Renal cortical epithelial cell (primary cell): ENCODE results near the gene PLA2G4E. TPM values are rescaled to one million over a fixed set of nuclear protein-coding genes. Genes with fewer than 3 reads are reported as not detected.

Experiments
- DNase-seq: peaks from one replicate; pipeline ENCODE4 v3.0.0-alpha.2; 2011; ENCODE audit warnings: low read depth
- total RNA-seq: library from RNA; depleted of rRNA; stranded (reverse); fragments of >200 nt; gene quantifications from 2 replicates; pipeline ENCODE4 v1.2.3, GENCODE V29; 2014

The PLA2G4E gene
- total RNA-seq, 1 donor from 2014 or later = not detected

GRCh38 chr15:42021593-42021992 lies 751 bp upstream of the PLA2G4E start:
- no peak for DNase-seq

- no peak for DNase-seq
Observed at GRCh38 chr15:42018306-42019224, 2.3 kb downstream of the PLA2G4E start.

- no peak for DNase-seq
Observed at GRCh38 chr15:42016971-42017370, 3.9 kb downstream of the PLA2G4E start.

GRCh38 chr15:42014406-42014805 lies 6.4 kb downstream of the PLA2G4E start:
- no peak for DNase-seq

DNA sequence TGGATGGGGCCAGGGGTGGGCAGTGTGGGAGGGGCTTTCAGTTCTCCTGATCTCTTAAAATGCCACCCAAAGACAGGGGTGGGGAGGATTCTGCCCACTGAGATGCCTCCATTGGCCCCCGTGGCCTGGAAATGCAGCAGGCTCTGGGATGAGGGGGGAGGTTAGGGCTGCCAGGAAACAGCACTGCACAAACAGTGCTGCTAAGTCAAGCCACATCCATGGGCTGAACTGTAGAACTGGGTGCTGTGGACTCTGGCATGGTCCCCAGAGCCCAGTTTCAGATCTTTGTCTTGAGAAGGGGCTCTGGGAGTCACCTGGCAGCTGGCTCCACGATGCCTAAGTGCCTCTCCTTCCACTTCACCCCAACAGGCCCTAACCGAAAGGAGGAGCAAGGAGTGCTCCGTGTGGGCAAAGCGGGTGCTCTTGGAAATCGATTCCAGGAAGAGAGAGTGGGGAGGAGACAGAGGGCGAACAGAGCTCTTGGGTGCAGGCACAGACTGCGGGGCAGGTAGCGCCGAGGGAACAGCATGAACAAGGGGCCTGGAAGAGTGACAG lies 7.8 kb downstream of the PLA2G4E start:
- no peak for DNase-seq

DNA sequence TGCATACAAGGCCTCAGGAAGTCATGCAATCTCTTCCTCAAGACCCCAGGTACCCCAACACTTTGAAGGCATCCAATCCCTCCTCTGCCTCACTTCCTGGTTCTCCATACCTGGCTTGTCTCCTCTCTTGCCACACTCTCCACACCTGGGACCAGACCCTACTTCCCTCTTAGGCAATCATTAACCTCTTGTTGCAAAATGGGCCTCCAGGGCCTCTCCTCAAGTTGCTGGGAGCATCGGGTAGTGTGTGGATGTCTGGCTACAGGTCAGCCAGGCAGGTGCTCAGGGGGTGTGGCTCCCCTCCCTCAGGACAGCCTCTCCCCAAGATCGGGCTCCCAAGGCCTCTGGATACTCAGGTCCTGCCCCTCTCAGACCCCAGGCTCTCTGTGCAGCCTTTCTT lies 8.6 kb downstream of the PLA2G4E start:
- DNase-seq = peak; percentile 36

DNA sequence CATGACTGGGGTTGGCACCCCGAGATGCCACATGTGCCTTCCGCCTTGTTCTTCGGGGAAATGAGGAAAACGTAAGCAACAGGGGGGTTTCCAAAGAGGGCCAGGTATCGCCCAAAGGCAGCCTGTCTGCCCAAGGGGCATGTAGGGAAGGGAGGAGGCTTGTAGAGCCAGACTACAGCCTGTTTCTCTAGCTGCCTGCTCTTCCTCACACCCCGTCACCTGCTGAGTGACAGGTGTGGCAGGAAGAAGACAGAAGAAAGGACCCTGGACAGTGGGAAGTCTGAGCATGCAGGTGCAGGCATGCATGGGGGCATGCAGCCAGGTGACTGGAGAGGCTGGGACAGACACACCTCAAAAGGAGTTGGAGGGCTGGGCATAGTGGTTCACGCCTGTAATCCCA lies 9.8 kb downstream of the PLA2G4E start:
- DNase-seq = no peak

GRCh38 chr15:42010434-42010833 lies 10.4 kb downstream of the PLA2G4E start:
- peak; percentile 33 for DNase-seq

GRCh38 chr15:42009474-42009873 lies 11.4 kb downstream of the PLA2G4E start:
- no peak for DNase-seq

GRCh38 chr15:42009022-42009421 lies 11.8 kb downstream of the PLA2G4E start:
- no peak for DNase-seq

GRCh38 chr15:42007386-42007785 lies 13.5 kb downstream of the PLA2G4E start:
- DNase-seq = no peak

DNA sequence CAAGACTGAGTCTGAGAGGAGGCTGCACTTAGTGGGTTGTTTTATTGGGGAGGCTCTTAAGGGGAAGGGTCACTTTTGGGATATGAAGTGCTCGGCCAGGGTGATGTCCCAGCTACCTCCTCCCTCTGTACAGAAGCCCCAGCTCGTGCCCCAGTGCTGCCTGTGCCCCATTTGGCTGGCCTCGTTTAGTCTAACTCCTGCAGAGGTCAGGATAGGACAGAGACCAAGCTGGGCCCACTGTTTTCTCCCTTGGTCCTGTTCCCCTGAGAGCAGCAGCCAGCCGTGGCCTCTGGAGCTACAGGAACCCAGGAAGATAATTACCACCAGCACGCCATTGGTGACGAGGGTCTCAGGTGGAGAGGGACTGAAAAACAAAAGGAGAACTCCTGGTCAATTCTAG lies 18.5 kb downstream of the PLA2G4E start:
- DNase-seq = no peak

DNA sequence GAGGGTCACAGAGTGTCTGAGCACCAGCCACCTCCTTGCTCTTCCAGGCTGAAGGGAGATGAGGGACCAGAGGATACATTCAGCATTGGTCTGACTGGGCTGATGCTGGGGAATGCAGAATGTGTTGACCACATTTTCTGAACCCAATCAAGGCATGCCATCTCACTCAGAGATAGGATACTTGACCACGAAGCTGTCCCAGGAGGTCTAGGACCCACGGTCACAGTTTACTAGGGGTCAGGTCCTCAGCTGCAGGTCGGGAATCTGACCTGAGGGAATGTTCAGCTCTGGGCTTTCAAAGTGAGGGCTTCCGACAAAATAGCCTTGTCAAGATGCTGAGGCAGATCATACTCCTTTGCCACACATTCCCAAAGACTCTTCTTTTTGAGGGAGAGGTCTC lies 19.6 kb downstream of the PLA2G4E start:
- DNase-seq = no peak

GRCh38 chr15:41999290-42000285 lies 21.3 kb downstream of the PLA2G4E start:
- no peak for DNase-seq

DNA sequence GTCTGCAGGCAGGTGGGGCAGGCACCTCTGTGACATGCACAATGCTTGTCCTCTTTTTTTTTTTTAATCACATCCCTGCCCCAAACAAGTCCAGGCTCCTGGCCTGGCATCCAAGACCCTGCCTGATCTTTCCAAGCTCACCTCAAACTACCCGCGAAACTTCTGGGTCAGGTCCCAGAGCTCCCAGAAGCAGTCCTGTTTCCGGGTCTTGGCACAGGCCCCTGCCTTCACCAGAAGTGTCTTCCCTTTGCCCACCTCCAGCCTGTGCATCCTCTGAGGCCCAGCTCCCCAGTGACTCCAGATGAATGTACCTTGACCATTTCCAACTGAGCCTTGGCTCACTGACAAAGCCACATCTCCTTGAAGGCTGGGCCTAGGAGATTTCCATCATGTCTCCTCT lies 23.0 kb downstream of the PLA2G4E start:
- no peak for DNase-seq

- DNase-seq = no peak
Observed at GRCh38 chr15:41996921-41997592, 23.8 kb downstream of the PLA2G4E start.

DNA sequence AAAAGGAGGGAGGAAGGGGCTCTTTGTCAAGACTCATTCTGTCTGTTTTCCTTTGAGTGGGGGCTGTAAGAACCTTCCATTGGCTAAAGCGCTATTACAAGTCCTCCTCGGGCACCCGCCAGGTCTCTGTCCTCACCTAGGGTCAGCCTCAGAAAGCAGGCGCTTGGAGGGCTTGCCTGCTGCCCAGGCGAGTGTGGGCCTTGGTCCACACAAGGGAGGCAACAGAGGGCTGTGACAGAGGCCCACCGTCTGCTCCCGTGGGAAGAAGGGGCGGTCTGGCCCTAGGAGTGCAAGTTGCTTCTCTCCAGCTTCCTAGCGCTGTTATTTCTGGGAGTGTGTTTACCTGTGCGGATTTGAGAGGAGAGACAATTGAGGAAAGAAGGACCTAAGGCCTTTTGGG lies 24.5 kb downstream of the PLA2G4E start:
- DNase-seq = no peak

DNA sequence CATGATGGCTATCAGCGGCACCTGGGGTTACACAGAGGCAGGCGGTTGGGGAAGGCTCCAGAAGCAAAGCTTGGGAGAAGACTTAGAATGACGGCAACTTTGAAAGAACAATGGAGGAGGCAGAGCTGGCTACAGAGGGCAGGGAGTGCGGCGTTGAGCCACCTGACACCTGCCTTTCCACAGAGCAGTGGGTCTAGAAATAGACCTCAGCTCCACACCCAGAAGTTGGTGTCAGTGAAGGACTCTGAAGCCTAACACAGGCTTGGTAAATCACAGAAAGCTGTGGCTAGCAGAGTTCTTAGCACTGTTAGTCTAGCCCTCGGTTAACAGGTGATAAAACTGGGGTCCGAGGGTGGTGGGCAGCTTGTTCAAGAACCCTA lies 25.4 kb downstream of the PLA2G4E start:
- DNase-seq = no peak

GRCh38 chr15:41994772-41995475 lies 25.9 kb downstream of the PLA2G4E start:
- DNase-seq = no peak

DNA sequence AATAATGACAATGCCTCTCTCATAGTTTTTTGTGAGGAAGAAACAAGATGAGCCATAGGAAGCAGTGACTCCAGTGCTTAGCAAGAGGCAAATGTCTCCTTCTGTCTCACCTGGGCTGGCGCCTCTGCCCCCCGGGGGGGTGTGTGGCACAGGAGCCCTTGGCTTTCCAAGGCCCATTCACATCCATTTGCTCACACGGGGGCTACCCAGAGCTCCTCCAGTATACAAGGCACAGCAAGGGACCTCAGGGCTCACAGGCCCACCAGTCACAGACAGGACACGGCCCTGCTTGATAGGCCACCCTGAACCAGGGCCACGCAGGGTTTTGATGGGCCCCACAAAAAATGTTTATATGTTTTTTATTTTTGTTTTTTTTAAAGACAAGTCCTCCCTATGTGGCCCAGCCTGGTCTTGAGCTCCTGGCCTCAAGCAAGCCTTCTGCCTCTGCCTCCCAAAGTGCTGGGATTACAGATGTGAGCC lies 26.6 kb downstream of the PLA2G4E start:
- DNase-seq = no peak
